ENCODE data around the gene NOP9.
A peak's percentile ranks its signal among the peaks of the same experiment; 100 is the strongest.

The NOP9 gene

GRCh38 chr14:24283796-24284460, 15.7 kb upstream of the NOP9 start:
- DNase-seq (ENCODE audit: low spot score), result no peak

GRCh38 chr14:24284501-24285035, 15.1 kb upstream of the NOP9 start:
- no peak for DNase-seq (ENCODE audit: low spot score)

- no peak for DNase-seq (ENCODE audit: low spot score)
Measured at GRCh38 chr14:24285351-24285750, 14.3 kb upstream of the NOP9 start.

- no peak for DNase-seq (ENCODE audit: low spot score)
Measured at GRCh38 chr14:24286996-24287395, 12.7 kb upstream of the NOP9 start.

GRCh38 chr14:24289649-24290280, 9.9 kb upstream of the NOP9 start:
- no peak for DNase-seq (ENCODE audit: low spot score)

- no peak for DNase-seq (ENCODE audit: low spot score)
Measured at GRCh38 chr14:24290746-24291145, 8.9 kb upstream of the NOP9 start.

- no peak for DNase-seq (ENCODE audit: low spot score)
Measured at GRCh38 chr14:24291446-24292117, 8.1 kb upstream of the NOP9 start.

- no peak for DNase-seq (ENCODE audit: low spot score)
Measured at GRCh38 chr14:24292118-24292807, 7.4 kb upstream of the NOP9 start.

- no peak for DNase-seq (ENCODE audit: low spot score)
Measured at GRCh38 chr14:24293525-24293924, 6.1 kb upstream of the NOP9 start.

- DNase-seq (ENCODE audit: low spot score), result peak; percentile 85
Measured at GRCh38 chr14:24296341-24297157, 3.1 kb upstream of the NOP9 start.

GRCh38 chr14:24297190-24297964, 2.3 kb upstream of the NOP9 start:
- DNase-seq (ENCODE audit: low spot score), result peak; percentile 41

- DNase-seq (ENCODE audit: low spot score), result no peak
Measured at GRCh38 chr14:24298892-24299254, 777 bp upstream of the NOP9 start.

GRCh38 chr14:24300326-24300980, 803 bp downstream of the NOP9 start:
- DNase-seq (ENCODE audit: low spot score), result no peak

GRCh38 chr14:24304019-24304387, 4.4 kb downstream of the NOP9 start:
- DNase-seq (ENCODE audit: low spot score), result no peak

- no peak for DNase-seq (ENCODE audit: low spot score)
Measured at GRCh38 chr14:24307156-24307574, 7.5 kb downstream of the NOP9 start.

- peak; percentile 73 for DNase-seq (ENCODE audit: low spot score)
Measured at GRCh38 chr14:24307575-24308341, 8.1 kb downstream of the NOP9 start, which contains the start of gene CIDEB. Gene CIDEB (minus strand): TSS chr14:24307977. CDS start chr14:24307858, 119 bp downstream.

- DNase-seq (ENCODE audit: low spot score), result no peak
Measured at GRCh38 chr14:24308342-24309124, 8.9 kb downstream of the NOP9 start.

GRCh38 chr14:24309538-24310264, 10.1 kb downstream of the NOP9 start, which contains the start of gene LTB4R2:
Gene LTB4R2 (plus strand): TSS chr14:24310140. CDS start chr14:24310665, 525 bp downstream.
- DNase-seq (ENCODE audit: low spot score), result no peak

Measured in NAMALWA (cell line).